Panc1 (cell line): ENCODE data around the gene ZNF804B. TPM values are rescaled to one million over a fixed set of nuclear protein-coding genes. Genes with fewer than 3 reads are reported as not detected.

ENCODE experiments used
- ATAC-seq: fragments of 200-7000 bp; cut with Tn5 transposase; 2 replicates; pipeline ENCODE4 v1.9.1; 2020; ENCODE audit warnings: mild to moderate bottlenecking, moderate library complexity
- BruUV-seq: library from RNA; stranded (reverse); fragments of 400-500 nt; replicated peaks from 2 replicates; lab custom pipeline; 2021; lab: Mats Ljungman, UMichigan
- CTCF ChIA-PET: fragments of 300-600 bp; sonication (Branson Sonifier 250); formaldehyde crosslinking; loops from one replicate; lab custom pipeline; 2022; ENCODE audit warnings: antibody characterized with exemption; lab: Charles Lee
- POLR2A ChIA-PET: fragments of 300-600 bp; sonication (Branson Sonifier 250); formaldehyde crosslinking; loops from one replicate; lab custom pipeline; 2022; ENCODE audit warnings: antibody characterized with exemption; lab: Charles Lee
- DNase-seq: peaks from one replicate; pipeline ENCODE4 v3.0.0-alpha.2; 2010; ENCODE audit warnings: low read depth, low spot score
- H3K27ac ChIP-seq: 2 replicates; pipeline ENCODE4 v1.5.1; 2011; ENCODE audit warnings: mild to moderate bottlenecking, low read length, inconsistent platforms
- H3K27me3 ChIP-seq: fragments of 200-500 bp; sonication (Bioruptor generic); 2 replicates; pipeline ENCODE4 v1.6.0; 2014; ENCODE audit warnings: low read length, inconsistent platforms; ENCODE audit not compliant: control insufficient read depth, insufficient read depth
- H3K36me3 ChIP-seq: fragments of 200-500 bp; sonication (Bioruptor generic); 2 replicates; pipeline ENCODE4 v1.5.1; 2014; ENCODE audit warnings: inconsistent platforms, mild to moderate bottlenecking, low read length, moderate library complexity; ENCODE audit not compliant: control insufficient read depth, insufficient read depth
- H3K4me1 ChIP-seq: 2 replicates; pipeline ENCODE4 v1.5.1; 2011; ENCODE audit warnings: inconsistent platforms, mild to moderate bottlenecking, low read length, moderate library complexity; ENCODE audit not compliant: control insufficient read depth, insufficient read depth
- H3K4me3 ChIP-seq, 2 experiments: 2 replicates each; pipeline ENCODE4 v1.5.1; 2011 to 2012; ENCODE audit warnings: low read depth in 2 of 2, low read length in 2 of 2, mild to moderate bottlenecking in 2 of 2, inconsistent platforms in 1 of 2, moderate library complexity in 1 of 2
- H3K9me3 ChIP-seq: fragments of 200-500 bp; sonication (Bioruptor generic); 2 replicates; pipeline ENCODE4 v1.5.1; 2014; ENCODE audit warnings: low read depth, mild to moderate bottlenecking, inconsistent platforms, low read length, moderate library complexity; ENCODE audit not compliant: control insufficient read depth, insufficient read depth
- POLR2AphosphoS5 ChIP-seq: IDR thresholded peaks from 2 replicates; pipeline ENCODE4 v1.6.1; 2012; ENCODE audit warnings: mild to moderate bottlenecking, low read depth, low read length, moderate library complexity
- REST ChIP-seq, 2 experiments: IDR thresholded peaks; 2 replicates each; pipeline ENCODE4 v1.6.1; 2011 to 2012; ENCODE audit warnings: low read depth in 2 of 2, control low read depth in 1 of 2, low read length in 1 of 2, mild to moderate bottlenecking in 1 of 2, moderate library complexity in 1 of 2; ENCODE audit not compliant: insufficient read depth in 1 of 2
- SIN3A ChIP-seq: IDR thresholded peaks from 2 replicates; pipeline ENCODE4 v1.6.1; 2012; ENCODE audit warnings: low read depth, mild to moderate bottlenecking, low read length, moderate library complexity, borderline replicate concordance; ENCODE audit not compliant: insufficient read depth
- TCF7L2 ChIP-seq: IDR thresholded peaks from 2 replicates; pipeline ENCODE4 v1.6.1; 2011; ENCODE audit warnings: mild to moderate bottlenecking, low read depth, low read length, inconsistent platforms
- in situ Hi-C: cut with HindIII; loops from 2 replicates; pipeline ENCODE4 v1.10.0; 2016; ENCODE audit warnings: low sequenced_read_pairs, low pct_unique_long_range_greater_than_20kb
- intact Hi-C: fragments of 100-400 bp; cut with micrococcal nuclease; formaldehyde crosslinking; loops from one replicate; pipeline ENCODE4 v1.10.0; 2022; ENCODE audit not compliant: unreplicated experiment
- total RNA-seq: library from RNA; stranded (reverse); gene quantifications from one replicate; pipeline ENCODE4 v1.2.1, GENCODE V29; 2021; ENCODE audit not compliant: unreplicated experiment
- TF ChIP-seq, protein P1 (sequence below): fragments of 450-650 bp; IDR thresholded peaks from 2 replicates; pipeline ENCODE4 v1.5.1; 2017; ENCODE audit warnings: mild to moderate bottlenecking

The ZNF804B gene
- total RNA-seq, 1 experiment from 2014 or later, result not detected

DNA sequence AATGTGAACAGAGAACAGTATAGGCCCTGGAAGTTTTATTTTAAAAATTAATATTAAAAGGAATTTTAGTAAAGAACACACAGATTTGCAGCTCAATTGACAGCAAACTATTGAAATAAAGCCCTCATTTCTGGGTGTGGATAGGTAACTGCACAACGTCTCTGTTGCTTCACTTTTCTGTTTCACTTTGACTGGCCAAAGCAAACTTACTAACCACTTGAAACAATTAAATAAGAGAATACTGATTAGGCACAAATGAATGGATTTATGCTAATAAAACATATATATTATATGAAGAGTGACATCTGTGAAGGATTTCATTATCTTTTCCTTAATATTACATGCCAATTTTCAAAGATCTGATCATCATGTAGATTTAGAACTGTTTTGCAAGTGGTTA lies 11.9 kb downstream of the ZNF804B start:
- in situ Hi-C loops, result no loop called here
- ATAC-seq (no peak), DNase-seq (no peak)
- ChIA-PET CTCF (no interaction called here), POLR2A (no interaction called here)
- no peak overlapping the region for H3K27ac ChIP-seq
- H3K4me1 ChIP-seq, result no peaks in the 10 kb centered on the region
- no peaks in the 10 kb centered on the region for H3K9me3 ChIP-seq
- no peaks in the 10 kb centered on the region for H3K27me3 ChIP-seq
- H3K4me3 ChIP-seq, result no peak overlapping the region
- H3K36me3 ChIP-seq, result no peaks in the 10 kb centered on the region
- TF ChIP-seq POLR2AphosphoS5 (no peak), SIN3A (no peak), TCF7L2 (no peak)
- TF ChIP-seq, protein P1, sequence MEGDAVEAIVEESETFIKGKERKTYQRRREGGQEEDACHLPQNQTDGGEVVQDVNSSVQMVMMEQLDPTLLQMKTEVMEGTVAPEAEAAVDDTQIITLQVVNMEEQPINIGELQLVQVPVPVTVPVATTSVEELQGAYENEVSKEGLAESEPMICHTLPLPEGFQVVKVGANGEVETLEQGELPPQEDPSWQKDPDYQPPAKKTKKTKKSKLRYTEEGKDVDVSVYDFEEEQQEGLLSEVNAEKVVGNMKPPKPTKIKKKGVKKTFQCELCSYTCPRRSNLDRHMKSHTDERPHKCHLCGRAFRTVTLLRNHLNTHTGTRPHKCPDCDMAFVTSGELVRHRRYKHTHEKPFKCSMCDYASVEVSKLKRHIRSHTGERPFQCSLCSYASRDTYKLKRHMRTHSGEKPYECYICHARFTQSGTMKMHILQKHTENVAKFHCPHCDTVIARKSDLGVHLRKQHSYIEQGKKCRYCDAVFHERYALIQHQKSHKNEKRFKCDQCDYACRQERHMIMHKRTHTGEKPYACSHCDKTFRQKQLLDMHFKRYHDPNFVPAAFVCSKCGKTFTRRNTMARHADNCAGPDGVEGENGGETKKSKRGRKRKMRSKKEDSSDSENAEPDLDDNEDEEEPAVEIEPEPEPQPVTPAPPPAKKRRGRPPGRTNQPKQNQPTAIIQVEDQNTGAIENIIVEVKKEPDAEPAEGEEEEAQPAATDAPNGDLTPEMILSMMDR, result no peak
- BruUV-seq, result no TSS peak
- intact Hi-C loops, result no loop called here

GRCh38 chr7:88772776-88773175 lies 13.3 kb downstream of the ZNF804B start:
- no peak for TF ChIP-seq TCF7L2
- no peak for TF ChIP-seq POLR2AphosphoS5
- TF ChIP-seq REST (IDR thresholded peaks at IDR 0.05; ENCODE audit: insufficient read depth in 1 of 2, low read depth in 2 of 2, low read length in 1 of 2), result no peak
- TF ChIP-seq, protein P1, result no peak
- TF ChIP-seq SIN3A, result no peak
- no peaks in the 10 kb centered on the region for H3K4me1 ChIP-seq
- BruUV-seq, result no TSS peak
- no peaks in the 10 kb centered on the region for H3K27me3 ChIP-seq
- ChIA-PET CTCF (no interaction called here), POLR2A (no interaction called here)
- in situ Hi-C loops (no loop called here), intact Hi-C loops (no loop called here)
- ATAC-seq (no peak), DNase-seq (no peak)
- H3K27ac ChIP-seq, result no peak overlapping the region
- H3K9me3 ChIP-seq, result no peaks in the 10 kb centered on the region
- no peaks in the 10 kb centered on the region for H3K36me3 ChIP-seq
- H3K4me3 ChIP-seq, result no peak overlapping the region
